Dendritic cell treated with granulocyte-macrophage colony-stimulating factor and Interleukin-4, amounts not matched to agents 40 ng/mL and 50 ng/mL, for 4 days (primary cell): ENCODE data around the gene SEC63.
"Not testable (repeated sequence)": the region's sequence is repeated elsewhere in the genome, so short reads cannot be mapped to it uniquely, and the experiment has no call there.

ENCODE experiments used
- H3K27ac Mint-ChIP-seq: one replicate; pipeline ENCODE4 v1.8.0; 2022; ENCODE audit warnings: mild to moderate bottlenecking, mixed read lengths
- H3K27me3 Mint-ChIP-seq: one replicate; pipeline ENCODE4 v1.8.0; 2022; ENCODE audit warnings: mild to moderate bottlenecking, mixed read lengths
- H3K36me3 Mint-ChIP-seq: one replicate; pipeline ENCODE4 v1.8.0; 2022; ENCODE audit warnings: low read depth, mixed read lengths
- H3K4me1 Mint-ChIP-seq: one replicate; pipeline ENCODE4 v1.8.0; 2022; ENCODE audit warnings: low read depth, mixed read lengths
- H3K4me3 Mint-ChIP-seq: one replicate; pipeline ENCODE4 v1.8.0; 2022; ENCODE audit warnings: mild to moderate bottlenecking, moderate library complexity, mixed read lengths
- H3K9me3 Mint-ChIP-seq: one replicate; pipeline ENCODE4 v1.8.0; 2022; ENCODE audit warnings: mixed read lengths
- intact Hi-C: fragments of 100-400 bp; cut with micrococcal nuclease; formaldehyde crosslinking; loops from one replicate; pipeline ENCODE4 v1.15.0; 2022

Gene SEC63, protein sequence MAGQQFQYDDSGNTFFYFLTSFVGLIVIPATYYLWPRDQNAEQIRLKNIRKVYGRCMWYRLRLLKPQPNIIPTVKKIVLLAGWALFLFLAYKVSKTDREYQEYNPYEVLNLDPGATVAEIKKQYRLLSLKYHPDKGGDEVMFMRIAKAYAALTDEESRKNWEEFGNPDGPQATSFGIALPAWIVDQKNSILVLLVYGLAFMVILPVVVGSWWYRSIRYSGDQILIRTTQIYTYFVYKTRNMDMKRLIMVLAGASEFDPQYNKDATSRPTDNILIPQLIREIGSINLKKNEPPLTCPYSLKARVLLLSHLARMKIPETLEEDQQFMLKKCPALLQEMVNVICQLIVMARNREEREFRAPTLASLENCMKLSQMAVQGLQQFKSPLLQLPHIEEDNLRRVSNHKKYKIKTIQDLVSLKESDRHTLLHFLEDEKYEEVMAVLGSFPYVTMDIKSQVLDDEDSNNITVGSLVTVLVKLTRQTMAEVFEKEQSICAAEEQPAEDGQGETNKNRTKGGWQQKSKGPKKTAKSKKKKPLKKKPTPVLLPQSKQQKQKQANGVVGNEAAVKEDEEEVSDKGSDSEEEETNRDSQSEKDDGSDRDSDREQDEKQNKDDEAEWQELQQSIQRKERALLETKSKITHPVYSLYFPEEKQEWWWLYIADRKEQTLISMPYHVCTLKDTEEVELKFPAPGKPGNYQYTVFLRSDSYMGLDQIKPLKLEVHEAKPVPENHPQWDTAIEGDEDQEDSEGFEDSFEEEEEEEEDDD

DNA sequence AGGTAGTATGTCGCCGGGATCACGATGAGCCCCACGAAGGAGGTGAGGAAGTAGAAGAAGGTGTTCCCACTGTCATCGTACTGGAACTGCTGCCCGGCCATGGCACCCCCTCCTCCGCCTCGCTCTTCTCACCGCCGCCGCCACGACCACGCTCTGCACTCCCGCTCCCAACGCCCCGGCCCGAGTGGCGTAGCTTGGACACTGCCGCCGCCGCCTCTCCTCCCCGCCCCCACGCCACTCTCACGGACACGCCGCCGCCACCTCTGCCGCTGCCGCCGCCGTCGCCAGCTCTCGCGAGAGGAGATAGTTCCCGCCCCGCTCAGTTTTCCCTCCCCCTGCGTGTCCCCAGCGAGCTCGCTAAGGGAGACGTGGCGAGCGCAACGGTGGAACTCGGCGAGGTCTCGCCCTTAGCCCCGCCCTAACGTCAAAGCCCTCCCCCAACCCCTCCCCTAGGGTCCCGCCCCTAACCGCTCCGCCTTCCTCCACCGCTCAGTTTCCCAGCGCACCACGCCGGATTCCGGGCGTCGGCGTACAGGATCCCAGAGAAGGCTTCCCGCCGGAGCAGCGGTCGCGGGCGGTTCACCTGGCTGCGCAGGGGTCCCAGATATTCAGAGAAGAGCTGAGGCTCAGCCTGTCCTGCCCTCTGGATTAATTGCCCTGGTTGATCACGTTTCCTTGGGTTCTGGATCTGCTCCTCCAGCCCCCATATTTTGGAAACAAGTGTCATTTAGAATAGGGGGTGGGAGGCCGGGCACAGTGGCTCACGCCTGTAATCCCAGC is at the start of gene SEC63:
Gene SEC63 (minus strand): TSS at position 300 of the 780 bp plus-strand sequence. CDS start 199 bp downstream, at position 101.
- Mint-ChIP-seq H3K9me3 (no peaks in the 10 kb centered on the region), H3K4me3 (peak within 1 kb of the TSS; percentile 93), H3K36me3 (peaks cover 23% of the 10 kb centered on the region), H3K4me1 (peaks cover 30% of the 10 kb centered on the region), H3K27ac (peak within 1 kb of the TSS; percentile 95), H3K27me3 (peaks cover 10% of the 10 kb centered on the region)
- intact Hi-C loops: loop anchor here (5.0 kb wide), 2 partner anchors 304 to 1134 kb away; partner anchors contain the start of genes SESN1 and SNX3

DNA sequence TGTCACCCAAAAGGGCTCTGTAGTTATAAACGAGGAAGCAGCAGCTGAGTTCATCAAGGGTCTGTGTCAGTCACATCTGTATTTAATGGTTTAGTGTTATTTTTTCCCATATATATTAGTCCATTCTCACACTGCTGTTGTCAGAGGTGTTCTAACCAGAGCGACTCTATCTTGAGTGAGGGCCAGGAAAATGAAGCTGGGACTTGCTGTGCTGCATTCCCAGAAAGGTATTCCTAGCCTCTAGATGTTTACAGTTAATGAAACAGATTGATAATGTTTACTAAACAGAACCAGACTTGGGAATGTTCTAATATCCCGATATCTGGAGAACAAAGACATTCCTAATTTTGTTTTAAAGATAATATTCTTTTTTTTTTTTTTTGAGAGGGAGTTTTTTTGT is 48.0 kb upstream of the SEC63 start:
- no peak overlapping the region for H3K4me3 Mint-ChIP-seq
- H3K9me3 Mint-ChIP-seq: peaks cover 21% of the 10 kb centered on the region
- no peak overlapping the region for H3K27ac Mint-ChIP-seq
- H3K36me3 Mint-ChIP-seq: no peaks in the 10 kb centered on the region
- peaks cover 3% of the 10 kb centered on the region for H3K27me3 Mint-ChIP-seq
- intact Hi-C loops: no loop called here
- H3K4me1 Mint-ChIP-seq: peaks cover 6% of the 10 kb centered on the region

DNA sequence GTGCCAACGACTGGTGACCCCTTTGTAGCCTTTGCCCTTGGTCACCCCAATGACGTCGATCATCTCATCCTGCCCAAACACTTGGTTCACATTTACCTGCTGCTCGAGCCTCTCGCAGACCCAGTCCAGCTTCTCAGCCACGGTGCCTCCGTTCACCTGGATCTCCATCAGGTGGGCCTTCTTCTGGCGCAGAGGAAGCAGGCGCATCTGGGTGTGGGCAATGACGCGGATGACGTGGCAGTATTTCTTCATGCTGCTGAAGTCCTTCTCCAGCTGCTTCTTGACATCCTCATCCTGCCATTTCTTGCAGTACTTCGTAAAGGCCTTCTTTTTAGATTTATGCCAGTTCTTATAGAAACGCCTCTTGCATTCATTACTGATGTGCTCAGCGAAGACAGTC is 46.9 kb upstream of the SEC63 start:
- H3K4me1 Mint-ChIP-seq: peaks cover 6% of the 10 kb centered on the region
- no peaks in the 10 kb centered on the region for H3K36me3 Mint-ChIP-seq
- peaks cover 3% of the 10 kb centered on the region for H3K27me3 Mint-ChIP-seq
- intact Hi-C loops: no loop called here
- H3K9me3 Mint-ChIP-seq: peaks cover 19% of the 10 kb centered on the region
- no peak overlapping the region for H3K4me3 Mint-ChIP-seq
- H3K27ac Mint-ChIP-seq: no peak overlapping the region

DNA sequence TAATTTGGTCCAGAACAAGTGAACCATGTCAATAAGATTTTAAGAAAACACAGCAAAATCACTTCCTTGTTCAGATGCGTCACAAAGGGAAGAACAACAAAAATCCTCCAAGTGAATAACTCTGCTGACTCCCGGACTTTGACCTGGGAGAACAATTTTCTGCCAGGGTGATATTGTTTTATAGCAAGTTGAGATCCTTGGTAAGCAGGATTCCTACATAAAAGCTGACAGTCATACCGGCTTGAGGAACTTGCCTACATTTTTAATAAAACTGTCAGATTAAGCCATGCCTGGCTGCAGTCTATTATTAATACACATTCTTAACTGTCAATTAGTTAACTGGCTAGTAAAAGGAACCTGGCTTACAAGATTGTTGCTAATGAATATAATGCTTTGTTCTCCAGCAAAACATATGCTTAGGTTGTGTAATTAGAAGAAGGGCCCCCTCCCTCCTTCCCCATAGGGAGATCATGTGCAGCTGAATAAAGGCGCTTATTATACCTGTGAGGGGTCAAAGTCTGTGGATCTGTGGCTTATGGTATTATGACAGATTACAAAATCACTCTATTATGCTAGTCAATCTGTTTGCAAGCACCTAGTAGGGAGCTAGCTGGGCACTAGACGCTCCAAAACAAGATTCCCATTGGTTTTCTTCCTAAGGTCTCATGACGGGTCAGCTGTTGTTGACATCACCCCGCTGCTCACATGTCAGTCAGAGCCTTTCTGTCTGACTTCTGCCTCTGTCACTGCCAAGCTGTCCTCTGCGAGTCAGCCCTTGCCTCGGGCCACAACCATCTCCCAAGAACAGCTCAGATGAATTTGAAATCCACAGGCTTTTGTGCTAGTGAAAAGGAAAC is 44.6 kb upstream of the SEC63 start:
- intact Hi-C loops: no loop called here
- Mint-ChIP-seq H3K36me3 (no peaks in the 10 kb centered on the region), H3K4me1 (peaks cover 6% of the 10 kb centered on the region), H3K27me3 (peaks cover 3% of the 10 kb centered on the region), H3K9me3 (no peaks in the 10 kb centered on the region), H3K4me3 (no peak overlapping the region), H3K27ac (no peak overlapping the region)

DNA sequence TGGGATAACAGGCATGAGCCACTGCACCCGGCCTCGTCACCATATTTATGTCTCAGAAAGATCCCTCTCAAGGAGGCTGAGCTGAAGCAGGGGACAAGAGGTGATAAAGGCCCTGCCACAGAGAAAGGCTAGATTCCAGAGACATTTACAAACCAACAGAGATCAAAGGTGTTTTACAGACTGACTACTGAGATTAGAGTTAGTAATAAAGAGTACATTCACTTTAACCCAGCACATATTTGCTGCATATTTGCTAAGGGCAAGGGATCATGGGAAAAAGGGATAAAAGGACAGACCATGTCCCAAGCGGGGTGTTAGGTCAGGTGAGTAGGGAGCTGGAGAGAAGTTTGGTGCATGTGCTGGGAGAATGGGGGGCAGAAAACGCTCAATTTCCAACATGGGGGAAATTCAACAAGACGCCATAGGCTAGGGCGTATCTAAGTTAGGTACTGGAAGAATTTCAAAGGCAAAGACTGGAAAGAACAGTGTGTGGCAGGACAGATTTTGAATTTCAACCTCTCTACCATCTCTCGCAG is 43.8 kb upstream of the SEC63 start:
- intact Hi-C loops: no loop called here
- no peaks in the 10 kb centered on the region for H3K36me3 Mint-ChIP-seq
- no peaks in the 10 kb centered on the region for H3K9me3 Mint-ChIP-seq
- H3K4me1 Mint-ChIP-seq: peaks cover 6% of the 10 kb centered on the region
- H3K27ac Mint-ChIP-seq: peak overlapping the region; percentile 16
- H3K4me3 Mint-ChIP-seq: no peak overlapping the region
- H3K27me3 Mint-ChIP-seq: peaks cover 3% of the 10 kb centered on the region

DNA sequence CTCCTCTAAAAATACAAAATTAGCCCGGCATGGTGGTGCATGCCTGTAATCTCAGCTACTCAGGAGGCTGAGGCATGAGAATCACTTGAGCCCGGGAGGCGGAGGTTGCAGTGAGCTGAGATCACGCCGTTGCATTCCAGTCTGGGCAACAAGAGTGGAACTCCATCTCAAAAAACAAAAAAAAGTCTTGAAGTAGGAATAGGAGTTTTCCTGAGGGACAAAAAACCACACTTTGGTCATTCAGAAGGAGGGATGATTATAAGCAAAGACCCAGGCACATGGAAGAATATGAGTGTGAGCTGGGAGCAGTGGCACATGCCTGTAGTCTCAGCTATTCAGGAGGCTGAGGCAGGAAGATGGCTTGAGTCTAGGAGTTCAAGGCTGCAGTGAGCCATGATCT is 42.3 kb upstream of the SEC63 start:
- H3K4me1 Mint-ChIP-seq, H3K36me3 Mint-ChIP-seq, H3K27me3 Mint-ChIP-seq, H3K9me3 Mint-ChIP-seq, H3K4me3 Mint-ChIP-seq, intact Hi-C loops, H3K27ac Mint-ChIP-seq: not testable (repeated sequence)

DNA sequence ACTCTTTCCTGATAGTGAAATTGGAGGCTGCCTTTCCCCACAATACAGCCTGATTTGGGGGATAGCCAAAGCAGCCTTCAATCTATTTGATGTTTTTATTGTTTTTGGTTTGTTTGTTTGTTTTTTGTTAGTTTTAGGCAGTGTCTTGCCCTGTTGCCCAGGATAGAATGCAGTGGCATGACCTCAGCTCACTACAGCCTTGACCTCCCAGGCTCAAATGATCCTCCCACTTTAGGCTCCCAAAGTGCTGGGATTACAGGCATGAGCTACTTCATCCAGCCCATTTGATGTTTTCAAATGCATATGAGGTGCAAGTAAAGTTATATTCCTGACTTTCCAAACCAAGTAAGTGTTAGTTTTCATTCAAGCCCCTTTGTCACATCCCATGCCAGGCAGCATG is 41.3 kb upstream of the SEC63 start:
- no peak overlapping the region for H3K27ac Mint-ChIP-seq
- peaks cover 6% of the 10 kb centered on the region for H3K4me1 Mint-ChIP-seq
- peaks cover 3% of the 10 kb centered on the region for H3K27me3 Mint-ChIP-seq
- no peaks in the 10 kb centered on the region for H3K36me3 Mint-ChIP-seq
- no peaks in the 10 kb centered on the region for H3K9me3 Mint-ChIP-seq
- H3K4me3 Mint-ChIP-seq: no peak overlapping the region
- intact Hi-C loops: no loop called here

DNA sequence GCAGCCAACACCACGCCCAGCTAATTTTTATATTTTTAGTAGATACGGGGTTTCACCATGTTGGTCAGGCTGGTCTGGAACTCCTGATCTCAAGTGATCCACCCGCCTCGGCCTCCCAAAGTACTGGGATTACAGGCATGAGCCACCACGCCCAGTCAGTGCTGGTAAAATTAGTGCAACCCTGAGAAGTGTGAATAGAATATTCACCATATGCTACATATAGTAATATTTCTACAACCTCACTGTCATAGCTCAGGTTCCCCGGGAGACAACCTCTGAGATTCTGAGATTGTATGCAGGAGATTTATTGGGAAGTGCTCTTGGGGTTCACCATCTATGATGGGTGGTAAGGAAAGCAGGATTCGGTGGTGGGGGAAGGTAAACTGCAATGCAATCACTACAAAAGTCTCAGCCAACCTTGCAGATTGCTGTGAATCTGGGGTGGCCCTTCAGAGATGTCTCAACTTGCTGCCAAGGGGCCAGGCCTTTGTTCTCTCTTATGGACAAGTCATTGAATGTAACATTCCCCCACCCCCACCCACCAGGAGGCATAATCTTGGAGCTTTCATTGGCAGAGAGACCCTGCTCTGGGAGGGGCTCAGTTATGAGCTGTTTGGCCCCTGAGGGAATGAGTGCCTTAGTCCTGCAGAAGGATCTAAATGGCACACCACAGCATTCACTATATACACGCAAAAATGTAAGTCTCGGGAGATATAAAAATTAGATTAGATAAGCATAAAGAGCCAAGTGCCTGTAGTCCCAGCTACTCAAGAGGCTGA is 34.0 kb upstream of the SEC63 start:
- Mint-ChIP-seq H3K27ac (no peak overlapping the region), H3K4me3 (no peak overlapping the region), H3K9me3 (no peaks in the 10 kb centered on the region), H3K36me3 (no peaks in the 10 kb centered on the region), H3K4me1 (no peaks in the 10 kb centered on the region), H3K27me3 (no peaks in the 10 kb centered on the region)
- intact Hi-C loops: no loop called here

DNA sequence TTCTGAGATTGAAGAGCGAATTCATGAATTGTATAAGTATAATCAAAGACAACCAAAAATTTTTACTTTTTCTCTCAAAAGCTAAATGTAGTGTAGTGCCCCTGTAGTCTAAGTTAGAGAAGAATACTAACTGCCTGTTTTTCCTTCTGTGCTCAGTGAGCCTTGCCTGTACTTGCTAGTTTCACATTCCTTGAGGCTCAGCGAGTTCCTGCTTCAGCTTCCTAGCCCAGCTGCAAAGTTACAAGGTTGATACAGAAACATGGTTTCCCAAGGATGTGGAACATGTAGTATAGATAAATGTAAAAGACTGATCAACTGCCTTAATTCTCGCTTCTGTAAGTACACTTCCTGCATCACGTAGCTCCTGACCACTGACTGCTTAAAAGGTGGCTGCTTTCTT is 33.1 kb upstream of the SEC63 start:
- intact Hi-C loops: no loop called here
- H3K27me3 Mint-ChIP-seq: no peaks in the 10 kb centered on the region
- no peaks in the 10 kb centered on the region for H3K4me1 Mint-ChIP-seq
- no peak overlapping the region for H3K4me3 Mint-ChIP-seq
- no peak overlapping the region for H3K27ac Mint-ChIP-seq
- H3K9me3 Mint-ChIP-seq: no peaks in the 10 kb centered on the region
- H3K36me3 Mint-ChIP-seq: no peaks in the 10 kb centered on the region

DNA sequence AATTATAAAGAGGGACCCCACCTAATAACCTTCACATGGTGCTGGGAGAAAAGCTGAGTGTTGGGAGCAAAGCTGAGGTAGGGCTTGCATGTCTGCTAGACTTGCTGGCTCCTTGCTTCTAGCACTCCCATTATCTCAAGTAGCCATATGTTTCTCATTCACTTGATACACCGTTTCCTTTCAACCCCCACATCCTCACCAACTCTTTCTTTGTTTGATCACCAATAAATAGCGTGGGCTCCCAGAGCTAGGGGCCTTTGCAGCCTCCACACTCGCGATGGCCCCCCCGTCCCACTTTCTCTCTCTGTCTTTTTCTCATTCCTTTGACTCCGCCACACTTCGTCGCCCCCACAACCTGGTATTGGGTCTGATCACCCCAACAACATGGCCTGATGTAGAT is 32.6 kb upstream of the SEC63 start:
- H3K4me3 Mint-ChIP-seq, H3K9me3 Mint-ChIP-seq, intact Hi-C loops, H3K4me1 Mint-ChIP-seq, H3K27ac Mint-ChIP-seq, H3K36me3 Mint-ChIP-seq, H3K27me3 Mint-ChIP-seq: not testable (repeated sequence)

DNA sequence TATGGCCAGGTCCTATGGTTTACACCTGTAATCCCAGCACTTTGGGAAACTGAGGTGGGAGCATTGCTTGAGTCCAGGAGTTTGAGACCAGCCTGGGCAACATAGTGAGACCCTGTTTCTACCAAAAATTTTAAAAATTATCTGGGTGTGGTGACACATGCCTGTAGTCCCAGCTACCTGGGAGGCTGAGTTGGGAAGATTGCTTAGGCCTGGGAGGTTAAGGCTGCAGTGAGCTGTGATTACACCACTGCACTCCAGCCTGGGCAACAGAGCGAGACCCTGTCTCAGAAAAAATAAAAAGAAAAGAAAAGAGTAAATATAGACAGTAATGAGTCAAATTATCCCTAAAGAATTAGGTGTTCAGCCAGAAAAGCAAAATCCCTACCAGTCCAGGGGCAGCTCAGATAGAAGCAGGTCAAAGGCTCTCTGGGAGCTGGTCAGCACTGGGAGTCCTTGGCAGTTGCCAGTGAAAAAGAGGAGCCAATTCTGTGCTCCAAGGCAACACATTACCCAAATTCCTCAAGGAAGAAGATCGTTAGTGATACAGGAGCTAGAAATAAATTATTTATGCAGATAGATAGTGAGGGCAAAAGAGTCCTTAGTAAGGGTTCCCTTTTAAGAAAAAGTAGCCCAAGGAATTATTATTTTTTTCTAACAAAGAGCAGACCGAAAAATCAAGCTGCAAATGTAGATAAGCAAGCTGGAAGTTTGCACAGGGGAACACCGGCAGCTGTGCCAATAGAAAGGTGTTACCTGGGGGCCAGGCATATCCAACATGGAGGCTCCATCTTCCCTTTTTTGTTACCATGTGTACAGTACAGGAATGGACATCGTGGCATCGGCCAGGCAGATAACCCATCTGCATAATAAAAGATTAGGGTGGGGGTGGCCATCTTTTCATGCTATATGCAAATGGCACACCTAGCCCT is 31.4 kb upstream of the SEC63 start:
- no peak overlapping the region for H3K4me3 Mint-ChIP-seq
- intact Hi-C loops: no loop called here
- H3K9me3 Mint-ChIP-seq: no peaks in the 10 kb centered on the region
- no peak overlapping the region for H3K27ac Mint-ChIP-seq
- no peaks in the 10 kb centered on the region for H3K27me3 Mint-ChIP-seq
- H3K36me3 Mint-ChIP-seq: no peaks in the 10 kb centered on the region
- no peaks in the 10 kb centered on the region for H3K4me1 Mint-ChIP-seq

DNA sequence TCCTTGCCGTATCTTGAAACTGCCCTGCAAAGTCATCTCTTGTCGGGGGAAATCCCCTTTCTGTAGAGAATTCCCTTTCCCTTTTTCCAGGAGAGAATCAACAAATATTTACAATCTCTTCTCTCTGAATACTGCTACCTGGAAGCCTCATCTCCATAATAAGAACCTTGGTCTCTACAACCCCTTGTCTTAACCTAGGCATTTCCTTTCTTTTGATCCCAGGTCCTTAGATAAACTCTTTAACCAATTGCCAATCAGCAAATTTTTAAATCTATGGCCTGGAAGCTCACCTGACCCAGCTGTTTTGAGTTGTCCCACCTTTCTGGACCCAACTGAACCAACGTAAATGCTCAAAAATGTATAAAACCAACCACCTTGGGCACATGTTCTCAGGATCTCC is 30.6 kb upstream of the SEC63 start:
- H3K27ac Mint-ChIP-seq: no peak overlapping the region
- no peak overlapping the region for H3K4me3 Mint-ChIP-seq
- no peaks in the 10 kb centered on the region for H3K27me3 Mint-ChIP-seq
- H3K9me3 Mint-ChIP-seq: no peaks in the 10 kb centered on the region
- H3K4me1 Mint-ChIP-seq: no peaks in the 10 kb centered on the region
- intact Hi-C loops: no loop called here
- H3K36me3 Mint-ChIP-seq: no peaks in the 10 kb centered on the region
